A375 (cell line): ENCODE data around the gene HLTF. TPM values are rescaled to one million over a fixed set of nuclear protein-coding genes. Genes with fewer than 3 reads are reported as not detected.

Source experiments
- small RNA-seq: library from RNA; depleted of rRNA; stranded (forward); fragments of <200 nt; gene quantifications from one replicate; pipeline ENCODE3, GENCODE V24; 2014
- total RNA-seq: library from RNA; depleted of rRNA; stranded (reverse); fragments of >200 nt; shearing (Covaris generic); gene quantifications from 2 replicates; pipeline ENCODE4 v1.2.3, GENCODE V29; 2014; rRNA removed

HLTF gene, protein sequence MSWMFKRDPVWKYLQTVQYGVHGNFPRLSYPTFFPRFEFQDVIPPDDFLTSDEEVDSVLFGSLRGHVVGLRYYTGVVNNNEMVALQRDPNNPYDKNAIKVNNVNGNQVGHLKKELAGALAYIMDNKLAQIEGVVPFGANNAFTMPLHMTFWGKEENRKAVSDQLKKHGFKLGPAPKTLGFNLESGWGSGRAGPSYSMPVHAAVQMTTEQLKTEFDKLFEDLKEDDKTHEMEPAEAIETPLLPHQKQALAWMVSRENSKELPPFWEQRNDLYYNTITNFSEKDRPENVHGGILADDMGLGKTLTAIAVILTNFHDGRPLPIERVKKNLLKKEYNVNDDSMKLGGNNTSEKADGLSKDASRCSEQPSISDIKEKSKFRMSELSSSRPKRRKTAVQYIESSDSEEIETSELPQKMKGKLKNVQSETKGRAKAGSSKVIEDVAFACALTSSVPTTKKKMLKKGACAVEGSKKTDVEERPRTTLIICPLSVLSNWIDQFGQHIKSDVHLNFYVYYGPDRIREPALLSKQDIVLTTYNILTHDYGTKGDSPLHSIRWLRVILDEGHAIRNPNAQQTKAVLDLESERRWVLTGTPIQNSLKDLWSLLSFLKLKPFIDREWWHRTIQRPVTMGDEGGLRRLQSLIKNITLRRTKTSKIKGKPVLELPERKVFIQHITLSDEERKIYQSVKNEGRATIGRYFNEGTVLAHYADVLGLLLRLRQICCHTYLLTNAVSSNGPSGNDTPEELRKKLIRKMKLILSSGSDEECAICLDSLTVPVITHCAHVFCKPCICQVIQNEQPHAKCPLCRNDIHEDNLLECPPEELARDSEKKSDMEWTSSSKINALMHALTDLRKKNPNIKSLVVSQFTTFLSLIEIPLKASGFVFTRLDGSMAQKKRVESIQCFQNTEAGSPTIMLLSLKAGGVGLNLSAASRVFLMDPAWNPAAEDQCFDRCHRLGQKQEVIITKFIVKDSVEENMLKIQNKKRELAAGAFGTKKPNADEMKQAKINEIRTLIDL
- 36.9 and 39.1 TPM in 2 replicates for total RNA-seq

DNA sequence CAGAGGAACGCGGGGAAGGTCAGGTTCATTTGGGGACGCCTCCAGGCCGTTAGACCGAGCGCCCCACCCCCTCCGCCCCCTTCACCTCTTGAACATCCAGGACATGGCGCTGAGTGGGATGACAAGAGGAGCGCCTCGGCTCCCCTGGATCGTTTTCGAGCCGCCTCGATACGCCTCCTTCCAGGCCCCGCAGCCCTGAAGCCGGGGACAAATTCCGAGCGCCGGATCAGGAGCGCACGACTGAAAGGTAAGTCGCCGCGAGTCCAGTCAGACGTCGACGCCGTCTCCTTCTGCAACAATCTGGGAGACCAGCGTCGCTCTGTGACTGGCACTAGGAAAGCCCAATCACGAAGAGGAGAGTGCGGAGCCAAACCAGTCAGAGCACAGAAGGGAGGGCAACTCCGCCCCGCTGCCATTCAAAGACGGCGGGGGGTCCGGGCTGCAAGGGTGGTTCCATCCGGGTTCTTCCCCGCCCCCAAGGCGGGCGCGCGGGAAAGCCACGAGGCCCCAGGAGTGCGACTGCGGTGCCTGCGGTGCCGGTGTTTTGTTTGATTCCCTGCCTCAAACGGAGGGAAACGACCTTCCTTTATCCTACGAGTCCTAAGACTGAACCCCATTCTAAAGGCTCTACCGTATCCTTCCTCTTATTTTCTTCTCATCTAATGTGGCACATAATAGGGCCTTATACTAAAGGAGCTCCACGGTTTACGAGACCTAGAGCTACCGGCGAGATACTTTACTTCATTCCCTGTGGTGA lies at the start of gene HLTF:
Gene HLTF, minus strand, starts transcription at position 302 of the 757 bp plus-strand sequence. Its CDS starts 197 bp downstream, at position 105.

DNA sequence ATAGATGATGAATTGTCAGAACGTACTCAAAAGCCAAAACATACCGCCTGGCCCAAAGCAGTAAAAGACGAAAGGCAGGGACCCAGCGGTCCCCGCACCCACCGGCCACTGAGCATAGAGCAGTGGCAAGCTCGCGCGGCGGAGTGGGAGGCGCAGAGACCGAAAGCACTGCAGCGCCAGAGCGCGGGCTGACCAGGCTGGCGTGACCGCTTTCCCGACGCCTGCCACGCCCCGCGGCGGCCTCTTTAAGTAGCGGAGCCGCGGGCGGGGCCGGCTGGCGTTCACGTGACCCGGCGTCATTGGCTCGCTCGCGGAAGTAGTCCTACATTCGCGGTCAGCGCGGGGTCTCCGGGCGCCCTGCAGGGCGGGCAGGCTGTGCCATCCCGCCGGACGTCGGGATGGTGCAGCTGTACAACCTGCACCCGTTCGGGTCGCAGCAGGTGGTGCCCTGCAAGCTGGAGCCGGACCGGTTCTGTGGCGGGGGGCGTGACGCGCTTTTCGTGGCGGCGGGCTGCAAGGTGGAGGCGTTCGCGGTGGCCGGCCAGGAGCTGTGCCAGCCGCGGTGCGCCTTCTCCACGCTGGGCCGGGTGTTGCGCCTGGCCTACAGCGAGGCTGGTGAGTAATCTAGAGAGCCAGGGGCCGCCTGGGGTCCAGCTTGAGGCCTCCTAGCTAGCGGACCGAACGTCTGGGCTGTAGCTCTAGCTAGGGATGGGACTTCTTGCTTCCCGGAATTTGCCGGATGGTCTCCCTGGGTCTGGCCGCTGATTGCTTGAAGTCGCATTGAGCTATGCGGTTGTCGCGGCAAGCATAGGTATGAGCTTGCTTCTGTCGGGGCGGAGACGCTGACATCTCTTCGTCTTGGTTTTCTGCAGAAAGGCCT lies 43.2 kb upstream of the HLTF start, which contains the start of gene HPS3:
Gene HPS3, plus strand, starts transcription at position 313 of the 880 bp plus-strand sequence. Its CDS starts 86 bp downstream, at position 399.

DNA sequence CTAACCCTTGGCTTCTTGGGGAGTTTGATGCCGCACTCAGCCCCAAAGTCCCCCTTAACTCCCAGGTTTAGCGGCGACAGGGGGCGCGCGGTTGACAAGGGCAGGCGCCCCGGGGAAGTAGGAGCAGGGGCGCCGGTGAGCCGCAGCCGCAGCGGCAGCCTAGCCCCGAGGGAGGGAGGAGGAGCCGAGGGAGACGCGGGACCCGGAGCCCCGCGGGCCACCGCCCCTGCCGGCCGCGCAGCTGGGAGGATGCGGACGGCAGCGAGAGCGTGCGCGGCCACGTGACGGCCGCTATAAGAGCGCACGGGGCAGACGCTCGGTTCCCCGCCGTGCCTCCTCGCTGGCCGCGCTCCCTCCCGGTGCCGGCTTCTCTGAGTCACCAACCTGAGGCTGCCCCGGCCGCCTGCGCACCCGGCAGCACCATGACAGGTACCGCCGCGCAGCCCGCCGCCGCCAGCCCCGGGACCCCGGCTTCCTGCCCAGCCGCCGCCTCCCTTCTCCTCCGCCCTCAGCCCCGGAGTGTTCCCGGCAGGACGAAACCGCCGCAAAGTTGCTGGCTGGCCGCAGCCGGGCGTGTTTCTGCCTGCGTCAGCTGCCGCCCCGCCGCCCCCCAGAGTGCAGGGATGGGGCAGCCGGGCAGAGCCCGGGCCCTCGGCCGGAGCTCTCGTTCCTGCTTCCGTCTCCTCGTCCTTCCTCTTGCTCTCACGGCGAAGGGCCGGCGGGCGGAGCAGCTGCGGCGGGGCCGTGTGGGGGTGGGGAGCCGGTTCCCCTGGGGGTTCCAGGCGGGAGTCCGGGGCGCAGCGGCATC lies 94.9 kb downstream of the HLTF start, which contains the start of gene GYG1:
Gene GYG1, plus strand, starts transcription at position 322 of the 808 bp plus-strand sequence. Its CDS starts 101 bp downstream, at position 423.

Small RNA genes within 50 kb of the gene (small RNA-seq; reads per million reads assigned to genes)
- not detected for gene RF00019

Other genes starting within 250 kb of the HLTF start
- not detected in 2 replicates for gene CPA3, start 221.2 kb downstream of the HLTF start, total RNA-seq
- 14.1 and 14.2 TPM in 2 replicates for gene GYG1, start 95.0 kb downstream of the HLTF start, total RNA-seq
- gene HPS3, start 43.1 kb upstream of the HLTF start, total RNA-seq = 5.4 and 6.6 TPM in 2 replicates
- not detected in 2 replicates for gene CP, start 135.3 kb upstream of the HLTF start, total RNA-seq
- 5.0 and 5.3 TPM in 2 replicates for gene TM4SF18, start 247.1 kb upstream of the HLTF start, total RNA-seq